ENCODE results near the gene SCN5A.

SCN5A gene

DNA sequence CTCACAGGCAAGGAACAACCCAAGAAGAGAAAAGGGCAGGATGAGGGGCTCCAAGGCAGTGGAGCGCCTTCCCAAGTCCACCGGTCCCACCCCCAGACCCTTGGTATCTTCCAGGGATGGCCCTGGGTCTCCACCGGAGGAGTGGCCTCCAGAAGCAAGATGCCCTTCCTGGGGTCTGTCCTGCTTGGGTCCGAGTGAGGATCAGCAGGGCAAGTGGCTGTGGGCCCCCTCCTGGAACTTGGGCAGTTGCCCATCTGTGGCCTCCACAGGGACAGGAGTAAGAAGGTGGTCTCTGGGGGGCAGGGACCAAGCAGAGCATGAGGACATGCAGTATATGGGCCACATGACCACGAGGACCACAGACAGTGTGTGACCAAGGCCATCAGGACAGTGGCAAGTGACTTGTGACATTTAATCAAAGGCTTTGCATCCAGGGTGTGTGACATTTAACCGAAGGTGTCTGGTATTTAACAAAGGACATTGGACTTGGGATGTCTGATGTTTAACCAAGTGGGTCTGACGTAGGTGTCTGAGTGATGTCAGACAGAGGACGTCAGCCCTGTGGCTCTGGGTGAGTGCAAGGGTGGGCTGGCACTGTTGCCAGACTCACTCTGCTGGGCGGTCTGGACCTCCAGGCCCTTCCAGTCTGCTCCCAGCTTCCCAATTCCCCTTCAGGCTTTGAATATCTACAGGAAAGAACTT lies 34.7 kb downstream of the SCN5A start:
- no peaks in the 10 kb centered on the region for H3K27me3 ChIP-seq (replicated peaks; ENCODE audit: control insufficient read depth, insufficient read depth, low read length, poor library complexity, severe bottlenecking)
- DNase-seq, result no peak
- H3K27ac ChIP-seq (ENCODE audit: insufficient read depth, low read length, poor library complexity, severe bottlenecking), result no peak overlapping the region
- H3K9me3 ChIP-seq (ENCODE audit: control insufficient read depth, low read length), result no peaks in the 10 kb centered on the region
- no peak overlapping the region for H3K4me3 ChIP-seq (ENCODE audit: insufficient read depth, low read depth, low read length, poor library complexity, severe bottlenecking)
- no peaks in the 10 kb centered on the region for H3K36me3 ChIP-seq (ENCODE audit: control insufficient read depth, insufficient read depth, low read length)
- no peaks in the 10 kb centered on the region for H3K4me1 ChIP-seq (ENCODE audit: control insufficient read depth, insufficient read depth, low read length, poor library complexity, severe bottlenecking)

DNA sequence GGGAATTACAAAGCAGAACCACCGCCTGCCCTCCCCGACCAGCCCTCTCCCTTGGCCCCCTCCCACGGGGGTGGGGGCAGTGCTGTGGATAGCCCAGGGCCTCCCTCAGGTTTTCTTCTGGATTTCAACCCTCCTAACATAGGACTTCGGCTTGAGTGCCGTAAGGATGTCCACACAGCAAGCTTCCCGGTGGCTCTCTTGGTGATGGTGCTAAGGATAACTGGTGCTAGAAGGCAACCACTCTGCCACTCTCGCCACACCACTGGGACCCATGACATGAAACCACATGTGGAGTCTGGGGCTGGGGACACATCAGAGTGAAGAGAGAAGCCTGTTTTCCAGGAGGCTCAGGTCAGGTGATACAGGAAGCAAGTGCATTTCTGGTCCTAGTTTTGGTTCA lies 35.4 kb downstream of the SCN5A start:
- H3K27ac ChIP-seq (ENCODE audit: insufficient read depth, low read length, poor library complexity, severe bottlenecking), result no peak overlapping the region
- H3K9me3 ChIP-seq (ENCODE audit: control insufficient read depth, low read length), result no peaks in the 10 kb centered on the region
- DNase-seq, result no peak
- no peak overlapping the region for H3K4me3 ChIP-seq (ENCODE audit: insufficient read depth, low read depth, low read length, poor library complexity, severe bottlenecking)
- no peaks in the 10 kb centered on the region for H3K4me1 ChIP-seq (ENCODE audit: control insufficient read depth, insufficient read depth, low read length, poor library complexity, severe bottlenecking)
- no peaks in the 10 kb centered on the region for H3K36me3 ChIP-seq (ENCODE audit: control insufficient read depth, insufficient read depth, low read length)
- H3K27me3 ChIP-seq (replicated peaks; ENCODE audit: control insufficient read depth, insufficient read depth, low read length, poor library complexity, severe bottlenecking), result no peaks in the 10 kb centered on the region

DNA sequence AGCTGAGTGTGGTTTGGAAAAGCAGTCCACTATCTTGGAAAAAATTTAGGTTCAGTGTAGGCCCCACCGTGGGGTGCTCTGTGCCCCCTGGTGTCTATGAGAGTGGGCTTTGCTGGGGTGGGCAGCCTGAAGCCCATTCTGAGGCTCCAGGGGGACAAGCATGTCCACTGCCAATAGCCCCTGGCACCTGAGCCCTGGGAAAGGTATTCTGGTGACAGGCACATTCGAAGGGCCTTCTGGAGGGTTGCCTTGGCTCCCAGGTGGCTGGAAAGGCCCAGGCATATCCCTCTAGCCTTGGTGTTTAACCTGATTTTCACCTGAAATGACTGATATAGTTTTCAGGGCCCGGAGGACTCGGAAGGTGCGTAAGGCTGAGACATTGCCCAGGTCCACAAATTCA lies 36.1 kb downstream of the SCN5A start:
- no peaks in the 10 kb centered on the region for H3K9me3 ChIP-seq (ENCODE audit: control insufficient read depth, low read length)
- H3K27me3 ChIP-seq (replicated peaks; ENCODE audit: control insufficient read depth, insufficient read depth, low read length, poor library complexity, severe bottlenecking), result no peaks in the 10 kb centered on the region
- no peak for DNase-seq
- H3K4me1 ChIP-seq (ENCODE audit: control insufficient read depth, insufficient read depth, low read length, poor library complexity, severe bottlenecking), result no peaks in the 10 kb centered on the region
- no peak overlapping the region for H3K27ac ChIP-seq (ENCODE audit: insufficient read depth, low read length, poor library complexity, severe bottlenecking)
- H3K4me3 ChIP-seq (ENCODE audit: insufficient read depth, low read depth, low read length, poor library complexity, severe bottlenecking), result no peak overlapping the region
- no peaks in the 10 kb centered on the region for H3K36me3 ChIP-seq (ENCODE audit: control insufficient read depth, insufficient read depth, low read length)

DNA sequence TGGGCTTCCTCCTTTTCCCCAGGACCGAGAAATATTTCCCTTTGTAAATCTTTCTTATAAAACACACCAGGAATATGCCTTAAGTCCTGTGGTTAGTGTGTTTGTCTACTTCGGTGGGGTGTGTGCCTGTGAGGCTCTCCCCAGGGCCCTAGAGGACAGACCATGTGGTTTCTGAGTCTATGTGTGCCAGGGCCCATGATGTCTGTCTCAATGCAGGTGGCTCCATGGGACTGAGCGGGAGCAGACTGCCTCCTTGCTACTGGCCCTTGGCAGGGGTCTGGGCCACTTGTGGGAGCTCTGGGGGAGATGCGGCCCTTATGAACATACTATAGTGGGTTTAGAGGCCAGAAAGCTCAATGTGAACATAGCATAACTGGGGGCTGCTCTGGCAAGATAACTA lies 37.6 kb downstream of the SCN5A start:
- DNase-seq, result no peak
- Histone ChIP-seq H3K36me3 (ENCODE audit: control insufficient read depth, insufficient read depth, low read length) (no peaks in the 10 kb centered on the region), H3K4me3 (ENCODE audit: insufficient read depth, low read depth, low read length, poor library complexity, severe bottlenecking) (no peak overlapping the region), H3K27ac (ENCODE audit: insufficient read depth, low read length, poor library complexity, severe bottlenecking) (no peak overlapping the region), H3K4me1 (ENCODE audit: control insufficient read depth, insufficient read depth, low read length, poor library complexity, severe bottlenecking) (no peaks in the 10 kb centered on the region), H3K27me3 (replicated peaks; ENCODE audit: control insufficient read depth, insufficient read depth, low read length, poor library complexity, severe bottlenecking) (no peaks in the 10 kb centered on the region), H3K9me3 (ENCODE audit: control insufficient read depth, low read length) (no peaks in the 10 kb centered on the region)

DNA sequence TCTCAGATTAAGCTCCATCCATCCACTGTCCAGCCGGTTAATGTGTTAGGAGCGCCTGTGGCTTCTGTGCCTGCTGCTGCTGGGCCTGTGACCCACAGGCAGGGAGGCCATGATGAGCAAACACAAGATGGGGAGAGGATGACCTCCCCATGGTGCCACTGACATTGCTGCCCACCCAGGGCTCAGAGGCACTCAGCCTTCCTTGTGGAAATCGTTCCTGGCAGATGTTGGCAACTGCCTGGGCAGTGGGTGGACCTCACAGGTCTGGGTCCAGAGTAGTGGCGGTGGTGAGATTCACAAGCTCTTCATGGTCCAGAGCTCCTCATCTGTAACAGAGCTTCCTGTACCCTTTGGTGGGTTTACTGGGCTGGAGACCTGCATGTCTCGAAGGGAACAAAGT lies 38.6 kb downstream of the SCN5A start:
- no peaks in the 10 kb centered on the region for H3K4me1 ChIP-seq (ENCODE audit: control insufficient read depth, insufficient read depth, low read length, poor library complexity, severe bottlenecking)
- DNase-seq, result no peak
- H3K36me3 ChIP-seq (ENCODE audit: control insufficient read depth, insufficient read depth, low read length), result no peaks in the 10 kb centered on the region
- H3K4me3 ChIP-seq (ENCODE audit: insufficient read depth, low read depth, low read length, poor library complexity, severe bottlenecking), result no peak overlapping the region
- H3K27me3 ChIP-seq (replicated peaks; ENCODE audit: control insufficient read depth, insufficient read depth, low read length, poor library complexity, severe bottlenecking), result no peaks in the 10 kb centered on the region
- H3K27ac ChIP-seq (ENCODE audit: insufficient read depth, low read length, poor library complexity, severe bottlenecking), result no peak overlapping the region
- no peaks in the 10 kb centered on the region for H3K9me3 ChIP-seq (ENCODE audit: control insufficient read depth, low read length)

DNA sequence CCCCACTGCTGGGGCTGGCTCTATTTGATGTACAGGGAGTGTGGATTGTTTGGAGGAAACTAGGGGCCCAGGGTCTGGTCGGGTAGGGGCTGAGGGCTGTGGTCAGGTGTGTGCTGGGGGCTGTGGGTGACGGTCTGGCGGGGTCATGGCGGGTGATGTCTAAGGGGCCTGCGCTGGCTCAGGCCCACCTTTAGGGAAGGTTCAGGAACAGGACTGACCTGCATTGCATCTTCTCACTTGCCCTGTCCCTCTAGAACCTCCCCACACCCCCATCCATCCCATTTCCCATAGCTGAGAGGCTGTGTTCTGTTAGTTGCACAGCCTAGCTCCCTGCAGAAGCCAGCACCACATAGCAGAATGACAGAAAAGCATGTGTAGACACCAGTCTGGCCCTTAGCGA lies 39.1 kb downstream of the SCN5A start:
- no peaks in the 10 kb centered on the region for H3K4me1 ChIP-seq (ENCODE audit: control insufficient read depth, insufficient read depth, low read length, poor library complexity, severe bottlenecking)
- no peak for DNase-seq
- no peaks in the 10 kb centered on the region for H3K36me3 ChIP-seq (ENCODE audit: control insufficient read depth, insufficient read depth, low read length)
- H3K9me3 ChIP-seq (ENCODE audit: control insufficient read depth, low read length), result no peaks in the 10 kb centered on the region
- no peaks in the 10 kb centered on the region for H3K27me3 ChIP-seq (replicated peaks; ENCODE audit: control insufficient read depth, insufficient read depth, low read length, poor library complexity, severe bottlenecking)
- H3K4me3 ChIP-seq (ENCODE audit: insufficient read depth, low read depth, low read length, poor library complexity, severe bottlenecking), result no peak overlapping the region
- H3K27ac ChIP-seq (ENCODE audit: insufficient read depth, low read length, poor library complexity, severe bottlenecking), result no peak overlapping the region

DNA sequence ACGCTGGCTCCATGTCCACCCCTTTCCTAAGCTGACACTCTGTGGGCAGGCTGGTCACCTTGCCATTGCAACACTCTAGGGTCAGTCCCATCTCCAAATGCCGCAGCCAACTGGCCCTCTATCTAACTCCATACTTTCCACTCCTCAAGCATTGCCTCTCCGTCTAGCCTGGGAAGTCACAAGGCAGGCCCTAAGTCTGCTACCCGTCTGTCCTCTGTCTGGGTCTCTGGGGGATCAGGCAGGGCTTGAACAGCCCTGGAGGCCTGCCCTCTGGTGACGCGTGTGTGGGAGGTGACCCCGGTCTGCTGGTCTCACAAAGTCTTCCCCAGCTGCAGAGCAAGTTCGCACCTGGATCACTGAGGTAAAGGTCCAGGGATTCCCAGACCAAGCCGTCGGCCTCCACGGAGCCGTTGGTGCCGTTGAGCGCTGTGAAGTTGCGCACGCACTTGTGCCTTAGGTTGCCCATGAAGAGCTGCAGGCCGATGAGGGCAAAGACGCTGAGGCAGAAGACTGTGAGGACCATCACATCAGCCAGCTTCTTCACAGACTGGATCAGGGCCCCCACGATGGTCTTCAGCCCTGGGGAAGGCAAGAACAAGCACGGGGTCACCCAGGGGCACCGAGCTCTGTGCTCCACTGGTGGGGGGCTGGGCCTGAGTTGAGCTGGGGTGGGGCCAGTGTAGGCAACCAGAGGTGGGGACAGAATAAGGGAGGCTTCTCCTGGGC lies 39.9 kb downstream of the SCN5A start:
- no peaks in the 10 kb centered on the region for H3K9me3 ChIP-seq (ENCODE audit: control insufficient read depth, low read length)
- H3K4me1 ChIP-seq (ENCODE audit: control insufficient read depth, insufficient read depth, low read length, poor library complexity, severe bottlenecking), result no peaks in the 10 kb centered on the region
- H3K4me3 ChIP-seq (ENCODE audit: insufficient read depth, low read depth, low read length, poor library complexity, severe bottlenecking), result no peak overlapping the region
- no peaks in the 10 kb centered on the region for H3K36me3 ChIP-seq (ENCODE audit: control insufficient read depth, insufficient read depth, low read length)
- no peak overlapping the region for H3K27ac ChIP-seq (ENCODE audit: insufficient read depth, low read length, poor library complexity, severe bottlenecking)
- H3K27me3 ChIP-seq (replicated peaks; ENCODE audit: control insufficient read depth, insufficient read depth, low read length, poor library complexity, severe bottlenecking), result no peaks in the 10 kb centered on the region
- DNase-seq, result no peak

DNA sequence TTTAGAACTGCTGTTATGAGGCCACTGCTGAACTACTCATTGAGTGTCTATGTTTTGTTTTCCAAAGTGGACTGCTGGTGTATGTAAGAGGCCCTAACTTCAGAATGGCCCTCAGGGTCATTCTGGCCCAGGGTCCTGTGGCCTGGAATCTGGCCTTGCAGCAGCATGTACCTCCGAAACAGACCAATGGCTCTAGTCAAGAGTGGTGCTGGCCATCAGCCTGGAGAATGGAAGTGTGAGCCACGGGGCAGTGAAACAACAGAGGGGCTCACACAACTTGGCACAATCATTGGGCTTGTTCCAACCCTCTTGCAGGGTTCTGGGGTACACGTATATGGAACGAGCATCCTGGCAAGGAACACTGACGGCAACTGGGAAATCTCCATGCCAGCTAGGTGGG lies 40.5 kb downstream of the SCN5A start:
- H3K27me3 ChIP-seq (replicated peaks; ENCODE audit: control insufficient read depth, insufficient read depth, low read length, poor library complexity, severe bottlenecking), result no peaks in the 10 kb centered on the region
- H3K27ac ChIP-seq (ENCODE audit: insufficient read depth, low read length, poor library complexity, severe bottlenecking), result no peak overlapping the region
- no peak for DNase-seq
- H3K36me3 ChIP-seq (ENCODE audit: control insufficient read depth, insufficient read depth, low read length), result no peaks in the 10 kb centered on the region
- no peaks in the 10 kb centered on the region for H3K4me1 ChIP-seq (ENCODE audit: control insufficient read depth, insufficient read depth, low read length, poor library complexity, severe bottlenecking)
- H3K9me3 ChIP-seq (ENCODE audit: control insufficient read depth, low read length), result no peaks in the 10 kb centered on the region
- H3K4me3 ChIP-seq (ENCODE audit: insufficient read depth, low read depth, low read length, poor library complexity, severe bottlenecking), result no peak overlapping the region

DNA sequence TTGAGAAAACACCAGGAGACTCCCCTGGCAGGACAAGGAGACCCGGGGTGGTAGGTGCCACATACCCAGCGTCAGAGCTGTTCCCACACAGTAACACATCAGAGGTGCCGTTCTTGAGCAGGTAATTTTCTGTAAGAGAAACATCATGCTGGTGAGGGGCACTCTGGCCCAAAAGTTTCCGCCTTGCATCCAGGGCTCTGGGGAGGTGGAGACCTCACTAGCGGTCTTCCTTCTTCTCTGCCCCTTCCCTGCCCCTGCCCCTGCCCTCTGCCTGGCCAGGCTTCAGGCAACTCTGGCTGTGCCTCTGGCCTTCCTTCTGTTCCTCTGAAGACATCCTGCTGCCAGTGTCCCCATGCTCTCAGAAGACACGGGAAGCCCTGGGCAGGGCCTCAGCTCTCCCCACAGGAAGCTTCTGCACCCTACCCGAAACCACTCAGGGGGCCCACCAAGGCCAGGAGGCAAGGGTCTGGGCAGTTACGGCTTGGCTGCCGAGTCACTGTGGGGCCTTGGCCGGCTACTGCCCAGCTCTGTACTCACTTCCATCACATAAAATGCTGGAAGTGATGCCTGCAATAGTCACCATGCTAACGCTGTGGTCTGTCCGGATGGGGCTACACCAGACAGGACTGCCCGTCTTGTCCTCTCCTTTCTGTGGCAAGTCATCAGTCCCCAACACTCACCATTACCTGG lies 41.3 kb downstream of the SCN5A start:
- H3K27me3 ChIP-seq (replicated peaks; ENCODE audit: control insufficient read depth, insufficient read depth, low read length, poor library complexity, severe bottlenecking), result no peaks in the 10 kb centered on the region
- DNase-seq, result no peak
- no peaks in the 10 kb centered on the region for H3K36me3 ChIP-seq (ENCODE audit: control insufficient read depth, insufficient read depth, low read length)
- no peaks in the 10 kb centered on the region for H3K9me3 ChIP-seq (ENCODE audit: control insufficient read depth, low read length)
- no peak overlapping the region for H3K4me3 ChIP-seq (ENCODE audit: insufficient read depth, low read depth, low read length, poor library complexity, severe bottlenecking)
- no peaks in the 10 kb centered on the region for H3K4me1 ChIP-seq (ENCODE audit: control insufficient read depth, insufficient read depth, low read length, poor library complexity, severe bottlenecking)
- H3K27ac ChIP-seq (ENCODE audit: insufficient read depth, low read length, poor library complexity, severe bottlenecking), result no peak overlapping the region

DNA sequence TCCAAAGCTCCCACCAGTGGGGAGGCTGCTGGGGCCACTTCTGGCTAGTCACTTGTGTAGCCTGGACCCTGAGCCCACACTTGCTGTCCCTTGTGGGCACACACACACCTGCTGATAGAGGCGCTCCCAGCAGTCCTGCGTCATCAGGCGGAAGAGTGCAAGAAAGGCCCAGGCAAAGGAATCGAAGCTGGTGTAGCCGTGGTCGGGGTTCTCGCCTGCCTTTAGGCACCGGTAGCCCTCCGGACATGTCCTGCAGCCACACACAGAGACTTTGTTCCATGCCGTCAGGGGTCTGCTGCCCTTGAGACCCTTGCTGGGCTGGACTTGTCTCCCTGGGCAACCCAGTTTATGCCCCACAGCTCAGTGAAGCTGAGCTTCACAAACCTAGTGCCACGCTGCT lies 42.9 kb downstream of the SCN5A start:
- Histone ChIP-seq H3K4me3 (ENCODE audit: insufficient read depth, low read depth, low read length, poor library complexity, severe bottlenecking) (no peak overlapping the region), H3K27ac (ENCODE audit: insufficient read depth, low read length, poor library complexity, severe bottlenecking) (no peak overlapping the region), H3K36me3 (ENCODE audit: control insufficient read depth, insufficient read depth, low read length) (no peaks in the 10 kb centered on the region), H3K27me3 (replicated peaks; ENCODE audit: control insufficient read depth, insufficient read depth, low read length, poor library complexity, severe bottlenecking) (no peaks in the 10 kb centered on the region), H3K4me1 (ENCODE audit: control insufficient read depth, insufficient read depth, low read length, poor library complexity, severe bottlenecking) (no peaks in the 10 kb centered on the region), H3K9me3 (ENCODE audit: control insufficient read depth, low read length) (no peaks in the 10 kb centered on the region)
- no peak for DNase-seq
